Retinal pigment epithelial cell (primary cell): ENCODE results near the gene DENND5A.
"Not testable (repeated sequence)": the region's sequence is repeated elsewhere in the genome, so short reads cannot be mapped to it uniquely, and the experiment has no call there.

ENCODE experiments used
- DNase-seq: peaks from one replicate; pipeline ENCODE4 v3.0.0-alpha.2; 2010; ENCODE audit warnings: low read depth
- H3K4me3 ChIP-seq: 2 replicates; pipeline ENCODE4 v1.5.1; 2011; ENCODE audit warnings: mild to moderate bottlenecking, low read length, control low read depth, moderate library complexity
- CTCF ChIP-seq: conservative IDR thresholded peaks from 2 replicates; pipeline ENCODE4 v1.5.1; 2011; ENCODE audit warnings: low read depth, low read length, control low read depth, inconsistent platforms

DENND5A gene

DNA sequence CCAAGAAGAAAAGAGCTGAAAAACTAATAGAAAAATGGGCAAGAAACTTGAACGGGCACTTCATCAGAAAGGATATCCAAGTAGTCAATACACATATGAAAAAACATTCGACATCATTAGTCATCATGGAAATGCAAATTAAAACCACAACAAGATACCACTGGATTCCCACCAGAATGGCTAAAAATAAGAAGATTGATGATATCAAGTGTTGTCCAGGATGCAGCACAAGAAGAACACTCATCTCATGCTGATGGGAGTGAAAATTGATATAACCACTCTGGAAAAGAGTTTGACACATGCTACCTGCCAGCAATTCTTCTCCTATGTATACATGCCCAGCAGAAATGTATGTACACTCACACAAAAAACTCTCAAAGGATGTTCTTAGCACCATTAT, 146.9 kb downstream of the DENND5A start:
- DNase-seq, result no peak
- no peak for TF ChIP-seq CTCF
- no peak overlapping the region for H3K4me3 ChIP-seq

DNA sequence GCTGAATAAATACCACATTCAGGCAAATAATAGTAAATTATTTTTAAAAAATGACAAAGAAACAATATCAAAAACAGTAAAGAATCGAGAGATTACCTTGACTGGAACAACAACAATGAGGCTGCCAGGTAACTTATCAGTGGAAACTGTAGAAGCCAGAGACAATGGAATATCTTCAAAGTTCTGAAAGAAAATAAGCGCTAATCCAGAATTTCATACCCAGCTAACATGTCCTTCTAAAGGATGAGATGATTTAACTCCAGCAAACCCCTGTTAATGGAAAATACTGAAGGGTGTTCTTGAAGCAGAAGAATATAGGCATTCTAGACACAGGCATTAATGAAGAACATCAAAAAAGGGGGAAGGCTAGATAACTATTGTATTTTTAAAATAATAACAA, 153.1 kb downstream of the DENND5A start:
- no peak for DNase-seq
- no peak for TF ChIP-seq CTCF
- H3K4me3 ChIP-seq, result no peak overlapping the region

- no peak overlapping the region for H3K4me3 ChIP-seq
- no peak for TF ChIP-seq CTCF
- no peak for DNase-seq
Measured at GRCh38 chr11:9109858-9110731, 155.1 kb downstream of the DENND5A start.

DNA sequence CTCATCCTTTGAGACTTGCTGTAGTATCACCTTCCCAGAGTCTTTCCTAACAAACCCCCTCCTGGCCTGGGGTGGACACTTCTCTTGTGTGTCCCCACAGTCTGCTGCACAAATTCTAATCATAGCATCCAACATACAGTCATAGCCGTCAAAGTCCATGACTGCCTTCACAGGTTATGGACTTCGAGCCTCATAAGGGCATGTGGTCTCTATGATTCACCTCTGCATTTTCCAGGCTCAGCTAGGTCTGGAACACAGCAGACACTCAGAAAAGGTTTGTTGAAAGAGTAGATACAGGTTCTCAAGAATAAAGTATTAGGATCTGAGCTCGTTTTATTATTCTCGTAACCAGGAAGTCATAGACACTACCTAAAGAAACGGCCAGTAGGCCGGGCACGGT, 160.6 kb downstream of the DENND5A start:
- no peak for TF ChIP-seq CTCF
- no peak for DNase-seq
- H3K4me3 ChIP-seq, result no peak overlapping the region

- TF ChIP-seq CTCF, result no peak
- DNase-seq, result no peak
- H3K4me3 ChIP-seq, result no peak overlapping the region
Measured at GRCh38 chr11:9103542-9104276, 161.4 kb downstream of the DENND5A start.

- DNase-seq, result no peak
- no peak for TF ChIP-seq CTCF
- no peak overlapping the region for H3K4me3 ChIP-seq
Measured at GRCh38 chr11:9099617-9100016, 165.5 kb downstream of the DENND5A start.

DNA sequence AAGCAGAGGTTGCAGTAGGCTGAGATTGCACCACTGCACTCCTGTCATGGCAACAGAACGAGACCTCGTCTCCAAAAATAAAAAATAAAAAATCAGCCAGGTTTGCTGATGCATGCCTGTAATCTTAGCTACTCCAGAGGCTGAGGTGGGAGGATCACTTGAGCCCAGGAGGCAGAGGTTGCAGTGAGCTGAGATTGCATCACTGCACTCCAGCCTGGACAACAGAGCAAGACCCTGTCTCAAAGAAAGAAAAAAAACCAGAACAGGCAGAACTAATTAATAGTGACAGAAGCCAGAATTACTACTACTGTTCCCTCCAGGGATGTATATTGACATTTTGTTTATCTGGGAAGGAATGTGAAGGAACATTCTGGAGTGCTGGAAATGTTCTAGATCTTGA, 166.7 kb downstream of the DENND5A start:
- not testable (repeated sequence) for DNase-seq, H3K4me3 ChIP-seq

DNA sequence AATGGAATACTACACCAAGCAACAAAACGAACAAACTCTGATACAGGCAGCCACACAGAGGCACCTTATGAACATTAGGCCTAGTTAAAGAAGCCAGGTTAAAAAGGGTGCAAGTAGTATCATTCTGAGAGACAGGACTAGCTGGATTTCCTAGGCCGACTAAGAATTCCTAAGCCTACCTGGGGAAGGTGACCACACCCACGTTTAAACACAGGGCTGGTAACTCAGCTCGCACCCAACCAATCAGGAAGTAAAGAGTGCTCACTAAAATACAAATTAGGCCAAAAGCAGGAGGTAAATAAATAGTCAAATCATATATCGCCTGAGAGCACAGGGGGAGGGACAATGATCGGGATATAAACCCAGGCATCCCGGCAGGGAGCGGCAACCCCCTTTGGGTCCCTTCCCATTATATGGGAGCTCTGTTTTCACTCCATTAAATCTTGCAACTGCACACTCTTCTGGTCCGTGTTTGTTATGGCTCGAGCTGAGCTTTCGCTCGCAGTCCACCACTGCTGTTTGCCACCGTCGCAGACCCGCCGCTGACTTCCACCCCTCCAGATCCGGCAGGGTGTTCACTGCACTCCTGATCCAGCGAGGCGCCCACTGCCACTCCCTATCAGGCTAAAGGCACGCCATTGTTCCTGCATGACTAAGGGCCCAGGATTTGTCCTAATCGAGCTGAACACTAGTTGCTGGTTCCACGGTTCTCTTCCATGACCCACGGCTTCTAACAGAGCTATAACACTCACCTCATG, 167.8 kb downstream of the DENND5A start:
- not testable (repeated sequence) for DNase-seq, H3K4me3 ChIP-seq
